Effector memory CD8-positive, alpha-beta T cell (primary cell): ENCODE data around the gene LRRC17.
"Not testable (repeated sequence)": the region's sequence is repeated elsewhere in the genome, so short reads cannot be mapped to it uniquely, and the experiment has no call there.

Experiments
- ATAC-seq: fragments of 150-1000 bp; cut with Tn5 transposase; replicated peaks from 2 replicates; pipeline ENCODE4 v1.10.0; 2021; ENCODE audit warnings: mild to moderate bottlenecking, moderate library complexity
- DNase-seq, 3 experiments: peaks; one replicate each; pipeline ENCODE4 v3.0.0; 2021
- H3K27ac Mint-ChIP-seq, 2 donors: one replicate each; pipeline ENCODE4 v1.8.0; 2022; ENCODE audit warnings: mild to moderate bottlenecking in 2 of 2, mixed read lengths in 2 of 2, moderate library complexity in 2 of 2
- H3K27me3 Mint-ChIP-seq, 2 donors: one replicate each; pipeline ENCODE4 v1.8.0; 2022; ENCODE audit warnings: mixed read lengths in 2 of 2
- H3K36me3 Mint-ChIP-seq: one replicate; pipeline ENCODE4 v1.8.0; 2022; ENCODE audit warnings: mild to moderate bottlenecking, moderate library complexity, mixed read lengths; ENCODE audit not compliant: insufficient read depth
- H3K4me1 Mint-ChIP-seq, 2 donors: one replicate each; pipeline ENCODE4 v1.8.0; 2022; ENCODE audit warnings: low read depth in 2 of 2, mixed read lengths in 2 of 2
- H3K4me3 Mint-ChIP-seq, 2 donors: one replicate each; pipeline ENCODE4 v1.8.0; 2022; ENCODE audit warnings: mild to moderate bottlenecking in 2 of 2, mixed read lengths in 2 of 2, moderate library complexity in 2 of 2
- H3K9me3 Mint-ChIP-seq, 2 donors: one replicate each; pipeline ENCODE4 v1.8.0; 2022; ENCODE audit warnings: mixed read lengths in 2 of 2

LRRC17 gene

GRCh38 chr7:102890292-102890970 is 22.4 kb upstream of the LRRC17 start:
- Mint-ChIP-seq H3K36me3 (no peaks in the 10 kb centered on the region), H3K4me1 (no peaks in the 10 kb centered on the region), H3K9me3 (no peaks in the 10 kb centered on the region), H3K4me3 (no peak overlapping the region), H3K27ac (no peak overlapping the region), H3K27me3 (peaks cover 11 to 18% of the 10 kb centered on the region in 2 donors)
- ATAC-seq: no peak
- DNase-seq: no peak

- Mint-ChIP-seq H3K9me3 (no peaks in the 10 kb centered on the region), H3K4me1 (no peaks in the 10 kb centered on the region), H3K4me3 (no peak overlapping the region), H3K27ac (no peak overlapping the region), H3K27me3 (peaks cover 11 to 18% of the 10 kb centered on the region in 2 donors), H3K36me3 (no peaks in the 10 kb centered on the region)
- ATAC-seq: no peak
- no peak for DNase-seq
Measured at GRCh38 chr7:102890971-102891692, 21.7 kb upstream of the LRRC17 start.

- no peak overlapping the region for H3K4me3 Mint-ChIP-seq
- H3K36me3 Mint-ChIP-seq: no peaks in the 10 kb centered on the region
- no peak for DNase-seq
- no peak for ATAC-seq
- no peak overlapping the region for H3K27ac Mint-ChIP-seq
- H3K27me3 Mint-ChIP-seq: peaks cover 11 to 18% of the 10 kb centered on the region in 2 donors
- no peaks in the 10 kb centered on the region for H3K9me3 Mint-ChIP-seq
- no peaks in the 10 kb centered on the region for H3K4me1 Mint-ChIP-seq
Measured at GRCh38 chr7:102891693-102892261, 21.0 kb upstream of the LRRC17 start.

- DNase-seq (no peak), ATAC-seq (no peak)
- no peak overlapping the region for H3K27ac Mint-ChIP-seq
- no peaks in the 10 kb centered on the region for H3K9me3 Mint-ChIP-seq
- no peaks in the 10 kb centered on the region for H3K36me3 Mint-ChIP-seq
- H3K4me1 Mint-ChIP-seq: no peaks in the 10 kb centered on the region
- peaks cover 10 to 15% of the 10 kb centered on the region in 2 donors for H3K27me3 Mint-ChIP-seq
- H3K4me3 Mint-ChIP-seq: no peak overlapping the region
Measured at GRCh38 chr7:102892631-102893278, 20.0 kb upstream of the LRRC17 start.

GRCh38 chr7:102895602-102896001 is 17.2 kb upstream of the LRRC17 start:
- Mint-ChIP-seq H3K4me3 (no peak overlapping the region), H3K36me3 (no peaks in the 10 kb centered on the region), H3K27ac (no peak overlapping the region), H3K9me3 (no peaks in the 10 kb centered on the region), H3K4me1 (no peaks in the 10 kb centered on the region), H3K27me3 (peaks cover 0 to 7% of the 10 kb centered on the region in 2 donors)
- DNase-seq (no peak), ATAC-seq (no peak)

- H3K9me3 Mint-ChIP-seq: no peaks in the 10 kb centered on the region
- H3K27me3 Mint-ChIP-seq: no peaks in the 10 kb centered on the region
- H3K4me1 Mint-ChIP-seq: no peaks in the 10 kb centered on the region
- ATAC-seq (no peak), DNase-seq (no peak)
- no peak overlapping the region for H3K27ac Mint-ChIP-seq
- H3K36me3 Mint-ChIP-seq: no peaks in the 10 kb centered on the region
- no peak overlapping the region for H3K4me3 Mint-ChIP-seq
Measured at GRCh38 chr7:102896585-102896984, 16.2 kb upstream of the LRRC17 start.

- H3K4me3 Mint-ChIP-seq: no peak overlapping the region
- H3K27ac Mint-ChIP-seq: no peak overlapping the region
- H3K27me3 Mint-ChIP-seq: no peaks in the 10 kb centered on the region
- no peaks in the 10 kb centered on the region for H3K36me3 Mint-ChIP-seq
- ATAC-seq: no peak
- no peaks in the 10 kb centered on the region for H3K9me3 Mint-ChIP-seq
- no peaks in the 10 kb centered on the region for H3K4me1 Mint-ChIP-seq
- DNase-seq: no peak
Measured at GRCh38 chr7:102897211-102897631, 15.6 kb upstream of the LRRC17 start.

GRCh38 chr7:102897856-102898531 is 14.8 kb upstream of the LRRC17 start:
- no peaks in the 10 kb centered on the region for H3K4me1 Mint-ChIP-seq
- H3K27me3 Mint-ChIP-seq: no peaks in the 10 kb centered on the region
- no peak for ATAC-seq
- H3K36me3 Mint-ChIP-seq: no peaks in the 10 kb centered on the region
- no peak overlapping the region for H3K4me3 Mint-ChIP-seq
- no peaks in the 10 kb centered on the region for H3K9me3 Mint-ChIP-seq
- no peak overlapping the region for H3K27ac Mint-ChIP-seq
- no peak for DNase-seq

- Mint-ChIP-seq H3K27me3 (no peaks in the 10 kb centered on the region), H3K9me3 (peaks cover 0 to under 1% of the 10 kb centered on the region in 2 donors)
- DNase-seq: no peak
Measured at GRCh38 chr7:102898532-102898859, 14.3 kb upstream of the LRRC17 start.

GRCh38 chr7:102902052-102902451 is 10.7 kb upstream of the LRRC17 start:
- not testable (repeated sequence) for H3K4me3 Mint-ChIP-seq, H3K27me3 Mint-ChIP-seq, ATAC-seq, H3K9me3 Mint-ChIP-seq, DNase-seq, H3K27ac Mint-ChIP-seq, H3K36me3 Mint-ChIP-seq, H3K4me1 Mint-ChIP-seq

More at GRCh38 chr7:102898532-102898859, 14.3 kb upstream of the LRRC17 start:
- no peak for ATAC-seq
- Mint-ChIP-seq H3K27ac (no peak overlapping the region), H3K4me3 (no peak overlapping the region), H3K4me1 (no peaks in the 10 kb centered on the region), H3K36me3 (no peaks in the 10 kb centered on the region)

GRCh38 chr7:102903576-102903975 is 9.2 kb upstream of the LRRC17 start:
- H3K4me3 Mint-ChIP-seq, H3K27ac Mint-ChIP-seq, H3K27me3 Mint-ChIP-seq, H3K9me3 Mint-ChIP-seq, H3K36me3 Mint-ChIP-seq, H3K4me1 Mint-ChIP-seq, DNase-seq, ATAC-seq: not testable (repeated sequence)

- Mint-ChIP-seq H3K36me3 (peaks cover 3% of the 10 kb centered on the region), H3K27me3 (peaks cover 5 to 17% of the 10 kb centered on the region in 2 donors), H3K27ac (no peak overlapping the region), H3K4me1 (no peaks in the 10 kb centered on the region), H3K4me3 (no peak overlapping the region), H3K9me3 (peaks cover 0 to 13% of the 10 kb centered on the region in 2 donors)
- ATAC-seq (no peak), DNase-seq (no peak)
Measured at GRCh38 chr7:102908676-102909075, 4.1 kb upstream of the LRRC17 start.

- Mint-ChIP-seq H3K27me3 (peaks cover 5 to 17% of the 10 kb centered on the region in 2 donors), H3K27ac (no peak overlapping the region), H3K4me1 (no peaks in the 10 kb centered on the region), H3K9me3 (peaks cover 0 to 13% of the 10 kb centered on the region in 2 donors), H3K36me3 (peaks cover 3% of the 10 kb centered on the region), H3K4me3 (no peak overlapping the region)
- ATAC-seq: no peak
- no peak for DNase-seq
Measured at GRCh38 chr7:102913826-102914225, 1.0 kb downstream of the LRRC17 start.
